NT2/D1 (cell line): ENCODE results near the gene PCSK1.

Experiments
- DNase-seq: peaks from one replicate; pipeline ENCODE4 v3.0.0-alpha.2; 2011; ENCODE audit warnings: low read depth, low spot score
- H3K27me3 ChIP-seq: 2 replicates; pipeline ENCODE4 v1.6.0; 2011; ENCODE audit warnings: mild to moderate bottlenecking; ENCODE audit not compliant: insufficient read length, insufficient read depth
- H3K36me3 ChIP-seq: 2 replicates; pipeline ENCODE4 v1.6.1; 2011; ENCODE audit warnings: mild to moderate bottlenecking, low read length, mixed read lengths; ENCODE audit not compliant: insufficient read depth, insufficient read length
- H3K4me1 ChIP-seq: 2 replicates; pipeline ENCODE4 v1.5.1; 2011; ENCODE audit not compliant: insufficient read depth, insufficient read length
- H3K4me3 ChIP-seq: 2 replicates; pipeline ENCODE4 v1.5.1; 2011; ENCODE audit warnings: low read depth; ENCODE audit not compliant: insufficient read length
- H3K9ac ChIP-seq: 2 replicates; pipeline ENCODE4 v1.6.0; 2011; ENCODE audit warnings: low read depth; ENCODE audit not compliant: insufficient read length
- H3K9me3 ChIP-seq: 2 replicates; pipeline ENCODE4 v1.5.1; 2011; ENCODE audit warnings: mild to moderate bottlenecking, low read length; ENCODE audit not compliant: insufficient read depth
- SUZ12 ChIP-seq: IDR thresholded peaks from 2 replicates; pipeline ENCODE4 v1.6.1; 2011; ENCODE audit not compliant: insufficient read length, insufficient read depth; ENCODE audit errors: extremely low read depth
- YY1 ChIP-seq: IDR thresholded peaks from 2 replicates; pipeline ENCODE4 v1.6.1; 2011; ENCODE audit not compliant: insufficient read length, insufficient read depth
- ZNF274 ChIP-seq: IDR thresholded peaks from 2 replicates; pipeline ENCODE4 v1.6.1; 2011; ENCODE audit warnings: mild to moderate bottlenecking, low read depth, low read length

The PCSK1 gene

DNA sequence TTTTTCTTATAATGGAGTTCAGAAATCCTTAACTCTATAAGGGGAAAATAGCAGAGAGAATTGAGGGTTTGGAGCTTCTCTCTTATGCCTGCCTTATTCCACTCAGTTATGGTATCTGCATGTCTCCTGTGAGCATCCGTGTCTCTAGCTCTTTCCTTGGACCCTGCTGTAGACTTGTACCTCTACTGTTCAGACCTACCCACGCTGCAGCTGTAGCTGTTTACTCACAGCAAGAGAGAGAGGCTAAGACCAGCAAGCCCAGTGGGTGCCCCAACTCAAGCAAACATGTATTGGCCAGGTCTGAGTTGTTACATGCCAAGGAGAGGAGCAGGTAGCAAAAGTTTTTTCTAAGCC is 7.1 kb upstream of the PCSK1 start:
- TF ChIP-seq SUZ12, result no peak
- TF ChIP-seq ZNF274, result no peak
- TF ChIP-seq YY1, result no peak
- H3K9me3 ChIP-seq, result no peaks in the 10 kb centered on the region
- DNase-seq, result no peak
- no peak overlapping the region for H3K4me3 ChIP-seq
- peaks cover 7% of the 10 kb centered on the region for H3K27me3 ChIP-seq
- H3K36me3 ChIP-seq, result no peaks in the 10 kb centered on the region
- no peak overlapping the region for H3K9ac ChIP-seq
- no peaks in the 10 kb centered on the region for H3K4me1 ChIP-seq

DNA sequence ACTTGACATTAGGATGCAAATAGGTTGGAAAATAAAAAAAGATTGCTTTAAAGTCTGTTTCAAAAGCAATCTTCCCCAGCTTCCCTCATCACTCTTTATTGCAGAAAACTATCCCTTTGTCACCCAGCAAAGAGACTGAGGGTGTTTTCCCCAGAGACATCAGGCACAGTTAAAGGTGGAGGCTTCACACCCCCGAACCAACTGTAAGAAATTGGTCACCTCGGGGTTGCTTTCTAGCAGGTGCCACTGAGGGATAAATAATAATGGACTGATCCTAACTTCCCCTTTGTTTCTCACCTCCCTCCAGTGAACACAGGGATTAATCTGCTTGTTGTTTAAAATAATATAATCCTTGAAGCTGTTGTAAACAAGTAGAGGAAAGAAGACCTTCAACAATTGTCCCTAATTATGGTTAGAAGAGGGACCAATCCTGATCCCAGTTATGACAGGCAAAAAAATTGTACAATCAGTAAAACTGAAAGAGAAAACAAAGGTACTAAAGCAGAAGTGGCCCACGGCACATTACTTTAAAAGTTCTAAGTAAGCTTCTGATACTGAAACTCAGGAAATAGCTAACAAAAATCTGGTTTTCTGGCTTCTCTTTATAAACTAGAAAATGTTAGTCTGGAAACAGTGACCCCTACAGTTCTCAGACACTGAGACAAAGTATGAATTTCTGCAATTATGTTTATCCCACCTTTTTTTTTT is 6.6 kb upstream of the PCSK1 start:
- Histone ChIP-seq H3K9me3 (no peaks in the 10 kb centered on the region), H3K36me3 (no peaks in the 10 kb centered on the region), H3K4me3 (no peak overlapping the region), H3K4me1 (no peaks in the 10 kb centered on the region), H3K27me3 (peaks cover 10% of the 10 kb centered on the region), H3K9ac (no peak overlapping the region)
- TF ChIP-seq ZNF274, result no peak
- TF ChIP-seq YY1, result no peak
- no peak for TF ChIP-seq SUZ12
- no peak for DNase-seq

DNA sequence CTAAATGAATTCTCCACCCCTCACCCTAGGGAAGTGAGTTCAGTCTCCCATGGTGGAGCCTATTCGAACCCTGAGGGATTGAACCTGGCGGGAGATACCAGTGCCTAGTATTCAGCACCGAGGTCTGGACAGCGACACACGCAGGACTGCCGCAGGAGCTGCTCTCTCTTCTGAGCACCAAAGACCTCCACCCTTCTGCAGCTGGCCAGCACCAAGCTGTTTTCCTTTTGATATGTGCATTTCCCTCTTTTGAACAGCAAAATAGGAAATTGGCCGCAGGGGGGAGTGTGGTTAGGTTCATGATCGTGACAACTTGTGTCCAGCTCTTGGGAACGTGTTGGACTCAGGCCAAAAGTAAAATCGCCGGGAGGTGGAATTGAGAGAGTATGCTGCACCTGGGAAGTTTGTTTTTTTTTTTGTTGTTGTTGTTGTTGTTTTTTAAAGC is 1.2 kb upstream of the PCSK1 start:
- Histone ChIP-seq H3K27me3 (peaks cover 58% of the 10 kb centered on the region), H3K4me1 (no peaks in the 10 kb centered on the region), H3K9me3 (no peaks in the 10 kb centered on the region), H3K36me3 (no peaks in the 10 kb centered on the region), H3K9ac (no peak overlapping the region), H3K4me3 (no peak overlapping the region)
- TF ChIP-seq SUZ12, result no peak
- TF ChIP-seq YY1, result no peak
- TF ChIP-seq ZNF274, result no peak
- DNase-seq, result peak; percentile 76

- TF ChIP-seq YY1, result no peak
- DNase-seq, result peak; percentile 36
- Histone ChIP-seq H3K4me1 (no peaks in the 10 kb centered on the region), H3K9ac (no peak overlapping the region), H3K27me3 (peaks cover 58% of the 10 kb centered on the region), H3K36me3 (no peaks in the 10 kb centered on the region), H3K4me3 (peak overlapping the region; percentile 35), H3K9me3 (no peaks in the 10 kb centered on the region)
Observed at GRCh38 chr5:96432216-96433065, 607 bp downstream of the PCSK1 start.

- no peaks in the 10 kb centered on the region for H3K36me3 ChIP-seq
- H3K4me1 ChIP-seq, result no peaks in the 10 kb centered on the region
- no peak overlapping the region for H3K9ac ChIP-seq
- H3K27me3 ChIP-seq, result peaks cover 58% of the 10 kb centered on the region
- H3K9me3 ChIP-seq, result no peaks in the 10 kb centered on the region
- peak overlapping the region; percentile 35 for H3K4me3 ChIP-seq
- TF ChIP-seq ZNF274 (no peak), YY1 (no peak), SUZ12 (no peak)
- no peak for DNase-seq
Observed at GRCh38 chr5:96431376-96432187, 1.5 kb downstream of the PCSK1 start.

DNA sequence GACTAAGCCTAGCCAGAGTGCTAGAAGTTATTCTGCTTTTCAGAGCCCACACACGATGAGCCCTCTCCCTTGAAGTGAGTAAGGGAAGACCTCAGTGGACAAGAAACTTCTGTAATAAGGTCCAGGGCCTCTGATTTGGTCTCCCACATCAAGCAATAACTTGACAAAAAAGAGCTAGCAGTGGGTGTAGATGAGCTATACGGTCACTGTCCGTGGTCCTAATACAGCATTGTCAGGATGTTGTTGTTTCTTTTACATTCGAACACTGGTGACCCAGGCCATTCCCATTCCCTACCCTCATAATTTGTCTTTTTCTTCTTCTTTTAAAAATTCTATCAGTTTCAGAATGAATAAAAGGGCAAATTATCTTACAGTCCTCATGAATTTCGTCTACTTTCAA is 5.2 kb downstream of the PCSK1 start:
- no peak for DNase-seq
- H3K27me3 ChIP-seq, result peaks cover 34% of the 10 kb centered on the region
- no peak overlapping the region for H3K4me3 ChIP-seq
- H3K9ac ChIP-seq, result no peak overlapping the region
- no peaks in the 10 kb centered on the region for H3K4me1 ChIP-seq
- no peak for TF ChIP-seq SUZ12
- no peak for TF ChIP-seq ZNF274
- no peak for TF ChIP-seq YY1
- no peaks in the 10 kb centered on the region for H3K9me3 ChIP-seq
- H3K36me3 ChIP-seq, result no peaks in the 10 kb centered on the region

DNA sequence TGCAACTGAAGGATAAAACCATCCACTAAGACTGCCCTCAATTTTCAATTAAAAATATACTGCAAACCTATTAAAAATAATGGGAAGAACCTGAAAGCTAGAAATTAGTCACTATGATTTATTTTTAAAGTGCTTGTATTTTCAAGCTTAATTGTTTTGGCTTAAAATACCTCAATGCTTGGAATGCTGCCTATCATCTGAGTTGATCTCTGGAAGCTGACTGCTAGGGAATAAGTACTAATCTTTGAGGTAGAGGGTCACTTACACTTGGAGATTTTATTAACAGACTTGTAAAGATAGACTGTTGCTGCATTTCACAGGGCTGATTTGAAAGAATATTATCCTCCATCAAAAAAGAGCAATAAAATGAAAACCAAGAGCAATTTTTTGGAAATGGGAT is 6.2 kb downstream of the PCSK1 start:
- no peaks in the 10 kb centered on the region for H3K36me3 ChIP-seq
- H3K4me3 ChIP-seq, result no peak overlapping the region
- peaks cover 24% of the 10 kb centered on the region for H3K27me3 ChIP-seq
- no peak for DNase-seq
- no peak for TF ChIP-seq ZNF274
- TF ChIP-seq YY1, result no peak
- TF ChIP-seq SUZ12, result no peak
- H3K9me3 ChIP-seq, result no peaks in the 10 kb centered on the region
- no peak overlapping the region for H3K9ac ChIP-seq
- H3K4me1 ChIP-seq, result no peaks in the 10 kb centered on the region
